DND-41 (cell line): ENCODE measurements around the gene EPC1.

Experiments
- ATAC-seq: fragments of 200-7000 bp; cut with Tn5 transposase; 3 replicates; pipeline ENCODE4 v1.9.1; 2021; ENCODE audit warnings: low read depth; ENCODE audit not compliant: insufficient read depth
- DNase-seq: peaks from one replicate; pipeline ENCODE4 v3.0.0-alpha.2; 2020
- H2AFZ ChIP-seq: 2 replicates; pipeline ENCODE4 v1.6.0; 2012; ENCODE audit warnings: low read depth, low read length
- H3K27ac ChIP-seq: 2 replicates; pipeline ENCODE4 v1.5.1; 2012; ENCODE audit warnings: low read length, inconsistent platforms
- H3K27me3 ChIP-seq: fragments of 200-600 bp; sonication (generic); 2 replicates; pipeline ENCODE4 v1.6.0; 2012; ENCODE audit warnings: low read length, mild to moderate bottlenecking, inconsistent platforms; ENCODE audit not compliant: insufficient read depth, poor library complexity
- H3K36me3 ChIP-seq: 2 replicates; pipeline ENCODE4 v1.5.1; 2012; ENCODE audit warnings: low read length, inconsistent platforms; ENCODE audit not compliant: insufficient read depth
- H3K4me1 ChIP-seq: 2 replicates; pipeline ENCODE4 v1.5.1; 2012; ENCODE audit warnings: mild to moderate bottlenecking, low read length; ENCODE audit not compliant: insufficient read depth
- H3K4me2 ChIP-seq: 2 replicates; pipeline ENCODE4 v1.6.0; 2012; ENCODE audit warnings: mild to moderate bottlenecking, moderate library complexity, low read length, inconsistent platforms; ENCODE audit not compliant: insufficient read depth
- H3K4me3 ChIP-seq, 2 experiments: fragments of 200-600 bp in 1 of 2; shearing (Covaris generic) in 1 of 2; 2 replicates each; pipeline ENCODE4 v1.5.1; 2012 to 2016; ENCODE audit warnings: inconsistent platforms in 2 of 2, low read length in 2 of 2, mild to moderate bottlenecking in 2 of 2, low read depth in 1 of 2, moderate library complexity in 1 of 2
- H3K79me2 ChIP-seq: 2 replicates; pipeline ENCODE4 v1.6.0; 2012; ENCODE audit warnings: low read length, inconsistent platforms; ENCODE audit not compliant: insufficient read depth
- H3K9ac ChIP-seq: 2 replicates; pipeline ENCODE4 v1.6.0; 2012; ENCODE audit warnings: low read depth, mild to moderate bottlenecking, inconsistent platforms, low read length, moderate library complexity
- H3K9me3 ChIP-seq: 2 replicates; pipeline ENCODE4 v1.5.1; 2012; ENCODE audit warnings: low read length, moderate library complexity, mild to moderate bottlenecking, inconsistent platforms; ENCODE audit not compliant: insufficient read depth, severe bottlenecking
- H4K20me1 ChIP-seq: 2 replicates; pipeline ENCODE4 v1.6.0; 2012; ENCODE audit warnings: low read length; ENCODE audit not compliant: insufficient read depth
- EZH2 ChIP-seq: IDR thresholded peaks from 3 replicates; pipeline ENCODE4 v1.6.1; 2012; ENCODE audit warnings: borderline replicate concordance, low read depth, mild to moderate bottlenecking, moderate library complexity, low read length, inconsistent platforms; ENCODE audit not compliant: severe bottlenecking
- TF ChIP-seq, protein P1 (sequence below): IDR thresholded peaks from 2 replicates; pipeline ENCODE4 v1.5.1; 2012; ENCODE audit warnings: borderline replicate concordance, low read length, moderate library complexity, mild to moderate bottlenecking; ENCODE audit not compliant: poor library complexity, severe bottlenecking; ENCODE audit errors: extremely low read depth

EPC1 gene

DNA sequence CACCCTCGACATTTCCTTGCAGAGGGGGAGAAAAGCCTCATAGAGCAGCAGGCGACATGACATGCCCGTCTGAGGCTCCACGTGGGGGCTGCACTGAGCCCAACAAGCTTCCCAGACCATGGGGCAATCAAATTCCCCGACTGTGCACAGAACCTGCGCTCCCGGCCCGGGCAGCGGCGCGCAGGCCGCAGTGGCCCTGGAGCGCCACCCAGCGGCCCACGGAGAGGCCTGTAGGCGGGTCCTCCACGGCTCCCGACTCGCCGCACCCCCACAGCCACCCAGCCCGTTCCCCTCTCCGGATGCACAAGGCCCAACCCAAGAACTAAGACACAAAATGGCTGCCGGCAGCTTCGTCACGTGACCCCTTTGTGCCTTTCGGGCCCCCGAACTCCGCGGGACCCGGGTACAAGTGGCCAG lies 816 bp downstream of the EPC1 start:
- H3K36me3 ChIP-seq: peaks cover 35% of the 10 kb centered on the region
- peak overlapping the region; percentile 86 to 87 for H3K4me3 ChIP-seq
- H3K27me3 ChIP-seq: no peaks in the 10 kb centered on the region
- peak; percentile 88 for ATAC-seq
- peaks cover 47% of the 10 kb centered on the region for H3K4me1 ChIP-seq
- peak overlapping the region; percentile 86 for H3K4me2 ChIP-seq
- H4K20me1 ChIP-seq: peaks cover 26% of the 10 kb centered on the region
- H3K27ac ChIP-seq: peak overlapping the region; percentile 100
- peaks cover 87% of the 10 kb centered on the region for H3K79me2 ChIP-seq
- TF ChIP-seq, protein P1, sequence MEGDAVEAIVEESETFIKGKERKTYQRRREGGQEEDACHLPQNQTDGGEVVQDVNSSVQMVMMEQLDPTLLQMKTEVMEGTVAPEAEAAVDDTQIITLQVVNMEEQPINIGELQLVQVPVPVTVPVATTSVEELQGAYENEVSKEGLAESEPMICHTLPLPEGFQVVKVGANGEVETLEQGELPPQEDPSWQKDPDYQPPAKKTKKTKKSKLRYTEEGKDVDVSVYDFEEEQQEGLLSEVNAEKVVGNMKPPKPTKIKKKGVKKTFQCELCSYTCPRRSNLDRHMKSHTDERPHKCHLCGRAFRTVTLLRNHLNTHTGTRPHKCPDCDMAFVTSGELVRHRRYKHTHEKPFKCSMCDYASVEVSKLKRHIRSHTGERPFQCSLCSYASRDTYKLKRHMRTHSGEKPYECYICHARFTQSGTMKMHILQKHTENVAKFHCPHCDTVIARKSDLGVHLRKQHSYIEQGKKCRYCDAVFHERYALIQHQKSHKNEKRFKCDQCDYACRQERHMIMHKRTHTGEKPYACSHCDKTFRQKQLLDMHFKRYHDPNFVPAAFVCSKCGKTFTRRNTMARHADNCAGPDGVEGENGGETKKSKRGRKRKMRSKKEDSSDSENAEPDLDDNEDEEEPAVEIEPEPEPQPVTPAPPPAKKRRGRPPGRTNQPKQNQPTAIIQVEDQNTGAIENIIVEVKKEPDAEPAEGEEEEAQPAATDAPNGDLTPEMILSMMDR: peak; percentile 91
- no peak for TF ChIP-seq EZH2
- DNase-seq: peak; percentile 96
- H3K9me3 ChIP-seq: no peaks in the 10 kb centered on the region
- H2AFZ ChIP-seq: peak overlapping the region; percentile 92
- peak overlapping the region; percentile 100 for H3K9ac ChIP-seq

DNA sequence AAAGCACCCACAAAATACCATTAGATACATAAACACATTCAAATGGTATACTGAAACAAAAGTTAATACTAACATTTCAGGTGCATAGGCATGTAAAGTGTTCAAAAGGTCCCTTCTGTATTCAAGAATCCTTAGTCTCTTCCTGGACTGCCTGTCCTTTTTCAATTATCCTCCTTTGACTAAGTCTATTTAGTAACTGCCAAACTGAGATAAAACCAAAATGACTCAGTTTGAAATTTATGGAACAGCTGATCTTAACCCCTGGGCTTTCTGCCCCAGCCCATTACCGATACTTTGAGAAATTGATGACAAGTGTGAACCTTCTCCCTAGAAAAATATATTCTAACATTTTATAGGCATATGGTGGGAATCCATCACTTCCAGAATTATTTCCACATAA lies 5.4 kb downstream of the EPC1 start:
- Histone ChIP-seq H3K4me3 (no peak overlapping the region), H3K4me1 (peaks cover 38% of the 10 kb centered on the region), H3K27me3 (no peaks in the 10 kb centered on the region), H3K27ac (no peak overlapping the region), H3K9me3 (no peaks in the 10 kb centered on the region), H2AFZ (no peak overlapping the region), H3K4me2 (peak overlapping the region; percentile 86; the same call in 1 of the 2 replicates), H3K36me3 (peaks cover 40% of the 10 kb centered on the region), H3K9ac (no peak overlapping the region), H3K79me2 (peaks cover 95% of the 10 kb centered on the region), H4K20me1 (peaks cover 58% of the 10 kb centered on the region)
- no peak for DNase-seq
- TF ChIP-seq, protein P1: no peak
- no peak for TF ChIP-seq EZH2
- ATAC-seq: no peak

DNA sequence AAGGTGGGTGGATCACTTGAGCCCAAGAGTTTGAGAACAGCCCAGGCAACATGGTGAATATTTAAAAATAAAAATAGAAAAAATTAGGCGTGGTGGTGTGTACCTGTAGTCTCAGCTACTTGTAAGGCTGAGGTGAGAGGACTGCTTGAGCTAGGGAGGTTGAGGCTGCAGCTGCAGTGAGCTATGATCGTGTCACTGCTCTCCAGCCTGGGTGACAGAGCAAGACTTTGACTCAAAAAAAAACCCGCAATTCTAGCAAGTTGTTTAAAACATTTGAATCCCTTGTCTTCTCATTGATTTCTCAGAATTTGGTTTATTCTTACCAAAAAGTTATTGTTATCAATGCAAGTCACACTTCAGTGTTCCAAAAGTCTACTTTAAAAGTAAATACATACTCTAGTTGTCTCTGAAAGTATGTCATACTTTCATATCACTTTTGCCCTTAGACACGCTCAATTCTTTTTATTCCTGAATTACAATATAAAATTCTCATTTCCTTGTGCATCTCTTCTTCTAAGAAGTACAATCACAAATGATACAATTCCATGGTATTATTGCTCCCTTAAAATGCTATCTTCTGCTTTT lies 6.3 kb downstream of the EPC1 start:
- no peak for DNase-seq
- H3K9me3 ChIP-seq: no peaks in the 10 kb centered on the region
- peaks cover 38% of the 10 kb centered on the region for H3K4me1 ChIP-seq
- H3K27me3 ChIP-seq: no peaks in the 10 kb centered on the region
- no peak overlapping the region for H3K27ac ChIP-seq
- no peak overlapping the region for H3K9ac ChIP-seq
- peaks cover 99% of the 10 kb centered on the region for H3K79me2 ChIP-seq
- no peak for TF ChIP-seq EZH2
- TF ChIP-seq, protein P1: no peak
- H3K4me2 ChIP-seq: 0 out of 2 replicates have a peak overlapping the region, but pooled peaks have one; percentile 86
- peaks cover 61% of the 10 kb centered on the region for H4K20me1 ChIP-seq
- ATAC-seq: no peak
- H2AFZ ChIP-seq: no peak overlapping the region
- peaks cover 38% of the 10 kb centered on the region for H3K36me3 ChIP-seq
- H3K4me3 ChIP-seq: no peak overlapping the region

DNA sequence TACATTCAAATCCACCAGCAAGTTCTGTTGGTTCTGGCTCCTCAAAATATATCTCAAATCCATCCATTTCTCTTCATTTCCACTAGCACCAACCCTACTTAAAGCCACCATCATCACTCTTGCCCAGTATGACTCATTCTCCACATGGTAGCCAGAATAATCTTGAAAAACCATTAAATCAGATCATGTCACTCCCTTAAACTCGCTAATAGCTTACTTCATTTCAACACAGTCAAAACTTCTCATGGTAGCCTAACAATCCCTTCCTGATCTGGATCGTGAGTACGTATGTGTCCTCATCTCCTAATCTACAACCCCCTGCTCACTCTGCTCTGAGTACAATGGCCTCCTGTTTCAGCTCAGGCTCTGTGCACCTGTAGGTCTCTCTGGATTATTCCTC lies 8.7 kb downstream of the EPC1 start:
- peaks cover 17% of the 10 kb centered on the region; the same call in 1 of the 2 replicates for H3K36me3 ChIP-seq
- no peak for ATAC-seq
- H3K9ac ChIP-seq: no peak overlapping the region
- no peak for DNase-seq
- no peaks in the 10 kb centered on the region for H3K27me3 ChIP-seq
- no peak overlapping the region for H3K27ac ChIP-seq
- peaks cover 18% of the 10 kb centered on the region for H3K4me1 ChIP-seq
- no peak overlapping the region for H3K4me3 ChIP-seq
- peaks cover 99% of the 10 kb centered on the region for H3K79me2 ChIP-seq
- H3K9me3 ChIP-seq: no peaks in the 10 kb centered on the region
- no peak overlapping the region for H3K4me2 ChIP-seq
- H4K20me1 ChIP-seq: peaks cover 78% of the 10 kb centered on the region
- no peak overlapping the region for H2AFZ ChIP-seq
- TF ChIP-seq, protein P1: no peak
- no peak for TF ChIP-seq EZH2
